ENCODE results near the gene KIF23.
"Not testable (repeated sequence)": the region's sequence is repeated elsewhere in the genome, so short reads cannot be mapped to it uniquely, and the experiment has no call there.

The KIF23 gene

GRCh38 chr15:69439623-69440022 lies 25.5 kb downstream of the KIF23 start:
- no peak for DNase-seq

GRCh38 chr15:69443032-69443611 lies 29.0 kb downstream of the KIF23 start:
- DNase-seq, result no peak

GRCh38 chr15:69444686-69445085 lies 30.5 kb downstream of the KIF23 start:
- DNase-seq, result no peak

GRCh38 chr15:69446953-69447352 lies 32.8 kb downstream of the KIF23 start:
- DNase-seq, result no peak

GRCh38 chr15:69450221-69450620 lies 36.1 kb downstream of the KIF23 start:
- DNase-seq, result not testable (repeated sequence)

- DNase-seq, result no peak
Observed at GRCh38 chr15:69450968-69451695, 37.0 kb downstream of the KIF23 start.

DNA sequence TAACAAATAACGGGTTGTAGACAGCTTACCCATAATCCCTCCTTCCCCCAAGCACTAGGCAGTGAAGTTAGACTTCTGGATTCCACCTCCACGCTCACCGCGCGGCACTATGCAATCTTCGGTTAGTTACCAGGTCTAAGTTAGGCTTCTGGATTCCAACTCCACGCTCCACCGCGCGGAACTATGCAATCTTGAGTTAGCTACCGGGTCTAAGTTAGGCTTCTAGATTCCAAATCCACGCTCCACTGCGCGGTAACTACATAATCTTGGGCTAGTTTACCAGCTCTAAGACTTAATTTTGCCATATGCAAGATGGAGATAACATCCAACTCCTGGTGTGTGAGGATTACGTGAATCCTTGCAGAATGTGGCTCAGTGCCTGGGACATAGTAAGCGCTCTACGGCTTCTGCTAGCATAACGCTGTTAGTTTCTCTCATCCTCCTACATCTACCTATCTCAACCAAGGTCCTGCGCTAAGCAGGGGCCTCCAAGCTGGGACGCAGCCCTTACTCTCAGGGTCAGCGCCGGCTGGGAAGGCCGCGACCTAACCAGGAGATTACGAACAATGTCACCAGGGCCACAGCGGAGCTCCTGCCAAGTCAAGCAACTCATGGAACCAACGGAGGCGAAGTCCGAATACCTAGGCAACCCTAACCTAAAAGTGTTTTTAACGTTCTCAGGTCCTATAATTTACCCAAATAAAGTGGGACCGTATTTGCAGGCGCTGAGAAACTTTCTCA lies 38.0 kb downstream of the KIF23 start:
- peak; percentile 76 for DNase-seq

GRCh38 chr15:69452692-69453521 lies 38.8 kb downstream of the KIF23 start, which contains the start of gene RPLP1:
Gene RPLP1 (plus strand): TSS chr15:69452818. CDS start chr15:69452949, 131 bp downstream.
- peak; percentile 79 for DNase-seq

DNA sequence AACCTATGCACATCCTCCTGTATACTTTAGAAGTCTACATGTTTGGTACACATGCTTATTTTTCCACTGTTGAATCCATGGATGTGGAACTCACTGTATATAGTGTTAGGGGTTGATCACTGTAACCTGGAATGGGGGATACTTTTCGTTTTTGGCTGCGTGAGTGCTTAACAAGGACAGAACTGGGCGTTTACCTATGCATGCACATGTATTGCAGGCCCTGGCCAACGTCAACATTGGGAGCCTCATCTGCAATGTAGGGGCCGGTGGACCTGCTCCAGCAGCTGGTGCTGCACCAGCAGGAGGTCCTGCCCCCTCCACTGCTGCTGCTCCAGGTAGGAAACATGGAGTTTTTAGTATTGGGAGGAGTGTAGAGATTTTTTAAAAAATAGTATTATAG lies 40.8 kb downstream of the KIF23 start:
- no peak for DNase-seq

GRCh38 chr15:69456208-69457166 lies 42.3 kb downstream of the KIF23 start:
- no peak for DNase-seq

- no peak for DNase-seq
Observed at GRCh38 chr15:69457304-69458280, 43.4 kb downstream of the KIF23 start.

DNA sequence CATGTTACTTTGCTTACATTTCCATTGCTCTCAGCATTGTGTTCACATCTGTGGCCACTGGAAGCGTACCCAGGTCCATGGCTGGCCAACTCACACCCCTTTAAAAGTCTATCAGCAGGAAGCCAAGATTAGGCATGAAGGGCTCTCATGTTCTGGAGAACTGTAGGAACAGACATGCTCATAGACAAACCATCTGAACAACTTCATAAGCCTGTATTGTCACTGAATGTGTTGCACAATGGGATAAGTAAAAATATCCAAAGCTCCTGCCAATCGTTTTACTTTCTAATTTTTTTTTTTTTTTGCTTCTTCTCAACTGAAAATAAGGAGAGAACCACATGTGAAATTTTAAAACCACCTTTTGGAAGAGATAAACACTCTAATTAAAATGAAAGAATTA lies 44.9 kb downstream of the KIF23 start:
- no peak for DNase-seq

DNA sequence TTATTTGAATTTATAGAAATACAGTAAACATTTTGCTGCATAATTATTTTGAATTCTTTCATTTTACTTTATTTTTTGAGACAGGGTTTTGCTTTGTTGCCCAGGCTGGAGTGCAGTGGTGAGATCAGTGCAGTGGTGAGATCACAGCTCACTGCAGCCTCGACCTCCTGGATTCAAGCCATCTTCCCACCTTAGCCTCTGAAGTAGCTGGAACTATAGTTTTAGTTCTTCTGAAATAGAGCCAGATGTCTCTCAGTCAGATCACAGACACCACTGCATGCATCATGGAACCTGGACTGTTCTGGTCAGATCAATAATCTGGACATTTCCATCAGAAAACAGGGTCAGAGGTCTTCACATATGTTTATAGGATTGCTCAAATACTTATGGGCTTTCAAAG lies 46.3 kb downstream of the KIF23 start:
- no peak for DNase-seq

DNA sequence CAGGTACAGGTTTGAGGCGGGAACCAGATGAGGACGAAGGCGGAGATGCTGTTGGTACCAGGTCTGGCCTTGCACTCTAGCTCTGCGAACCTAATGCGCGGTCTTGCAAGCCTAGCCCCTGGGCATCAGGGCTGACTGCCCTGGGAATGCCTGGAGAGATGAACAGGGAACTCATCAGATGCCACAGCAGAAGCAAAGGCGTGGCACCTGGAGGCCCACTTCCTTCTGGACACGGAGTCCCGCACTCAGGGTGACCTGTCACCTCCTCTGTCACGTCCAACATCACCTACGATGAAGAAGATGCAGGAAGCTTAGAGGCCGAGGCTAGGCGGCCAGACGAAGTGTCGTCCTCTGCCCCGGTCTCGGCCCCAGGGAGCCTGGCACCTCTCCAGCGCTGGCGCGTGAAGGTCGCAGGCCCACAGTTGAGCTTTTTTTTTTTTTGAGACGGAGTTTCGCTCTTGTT lies 47.9 kb downstream of the KIF23 start:
- DNase-seq, result no peak

- peak; percentile 83 for DNase-seq
Observed at GRCh38 chr15:69462493-69463181, 48.5 kb downstream of the KIF23 start.

DNA sequence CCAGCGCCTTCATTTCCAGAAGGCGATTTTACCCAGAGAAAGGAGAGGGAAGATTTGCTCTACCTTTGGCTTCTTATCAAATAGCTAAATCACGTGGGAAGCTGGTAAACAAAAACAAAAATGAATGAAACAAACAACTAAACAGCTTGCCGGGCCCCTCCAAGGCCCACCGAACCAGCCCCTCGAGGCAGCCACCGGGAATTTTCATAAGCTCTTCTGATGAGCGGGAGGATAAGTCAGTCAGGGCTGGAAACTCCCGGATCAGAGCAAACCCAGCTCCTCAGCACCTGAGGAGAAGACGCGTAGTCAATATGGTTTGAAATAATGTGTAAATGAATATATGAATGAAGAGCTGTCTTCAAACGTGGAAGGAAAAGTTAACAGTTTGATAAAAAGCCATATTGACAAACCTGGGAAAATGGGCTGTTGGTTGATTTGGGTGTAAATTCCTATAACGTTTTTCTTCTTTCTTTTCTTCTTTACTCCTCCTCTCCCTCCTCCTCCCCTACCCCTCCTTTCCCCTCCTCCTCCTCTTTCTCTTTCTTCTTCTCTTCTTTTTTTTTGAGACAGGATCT lies 49.1 kb downstream of the KIF23 start:
- DNase-seq, result no peak

- no peak for DNase-seq
Observed at GRCh38 chr15:69465253-69465652, 51.1 kb downstream of the KIF23 start.

DNA sequence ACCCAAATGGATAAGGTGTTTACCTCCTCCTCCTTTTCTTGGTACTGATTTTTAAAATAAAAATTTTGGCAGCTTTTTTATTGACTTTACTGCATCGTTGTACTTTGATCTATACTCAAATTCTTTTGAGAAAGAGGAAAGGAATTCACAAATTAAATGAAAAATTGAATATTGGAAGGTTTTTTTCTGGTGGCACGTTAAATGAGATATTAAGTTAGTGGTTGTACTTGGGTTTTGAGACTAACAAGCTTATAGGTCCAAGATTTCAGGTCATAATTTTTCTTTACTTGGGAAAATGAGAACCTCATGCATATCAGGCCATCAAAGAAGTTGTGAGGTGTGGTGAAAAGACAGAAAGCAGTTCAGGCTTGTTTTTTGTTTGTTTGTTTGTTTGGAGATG lies 52.6 kb downstream of the KIF23 start:
- no peak for DNase-seq

DNA sequence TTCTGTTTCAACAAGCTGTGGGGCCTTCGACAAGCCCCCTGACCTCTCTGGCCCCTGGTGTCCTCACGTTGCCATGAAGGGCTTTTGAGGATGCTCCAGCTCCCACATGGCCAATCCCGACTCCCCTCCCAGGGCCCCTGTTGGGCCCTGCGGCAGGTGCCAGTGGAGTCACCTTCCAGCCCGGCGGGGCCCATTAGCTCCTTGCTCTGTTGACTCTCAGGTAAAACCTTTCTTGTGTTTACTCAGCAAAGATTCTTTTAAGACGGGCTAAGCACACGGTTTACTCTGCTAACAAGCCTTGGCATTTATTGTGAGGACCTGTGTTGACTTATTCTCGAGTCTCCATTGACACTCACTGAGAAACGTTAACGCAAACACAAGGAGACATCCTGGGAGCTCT lies 53.5 kb downstream of the KIF23 start:
- no peak for DNase-seq
